Lower leg skin (tissue), 4 donors: ENCODE data around the gene PCCA. TPM values are rescaled to one million over a fixed set of nuclear protein-coding genes. Genes with fewer than 3 reads are reported as not detected.

Experiments
- DNase-seq, 2 donors: peaks; one replicate each; pipeline ENCODE4 v3.0.0-alpha.2; 2019; ENCODE audit warnings: low spot score in 2 of 2
- H3K4me3 ChIP-seq: fragments of 200-600 bp; sonication (generic); 2 replicates; pipeline ENCODE4 v1.5.1; 2017; ENCODE audit warnings: mild to moderate bottlenecking, low read depth; ENCODE audit not compliant: poor library complexity, severe bottlenecking
- CTCF ChIP-seq, 3 donors: fragments of 450-650 bp; IDR thresholded peaks; one replicate each; pipeline ENCODE4 v1.5.1; 2016; ENCODE audit warnings: antibody characterized with exemption in 3 of 3, mild to moderate bottlenecking in 3 of 3, moderate library complexity in 2 of 3
- POLR2A ChIP-seq, 2 donors: fragments of 450-650 bp; IDR thresholded peaks; one replicate each; pipeline ENCODE4 v1.6.1; 2016 to 2017; ENCODE audit warnings: antibody characterized with exemption in 2 of 2, mild to moderate bottlenecking in 1 of 2, moderate library complexity in 1 of 2
- WGBS, 2 donors: methylation state at CpG; one replicate each; pipeline ENCODE4 v1.1.5; 2018; 5-methylcytosine and 5-hydroxymethylcytosine counted together
- intact Hi-C: fragments of 100-400 bp; cut with DNase I; formaldehyde crosslinking; loops from one replicate; pipeline ENCODE4 v1.15.0; 2023; ENCODE audit warnings: low total_unique reads
- total RNA-seq, 4 donors: library from RNA; depleted of rRNA; stranded (reverse); fragments of >200 nt; gene quantifications; one replicate each; pipeline ENCODE4 v1.1.0, GENCODE V29; 2016

PCCA gene
- total RNA-seq, 4 donors from 2014 or later = 24.3 to 34.2 (median 26.2) TPM

- no peak overlapping the region for H3K4me3 ChIP-seq
- intact Hi-C loops = no loop called here
- no peak for TF ChIP-seq CTCF (IDR thresholded peaks at IDR 0.05)
- no peak for TF ChIP-seq POLR2A (IDR thresholded peaks at IDR 0.05)
- WGBS, 2 donors = 96 to 99% methylated on average over 2 of the region's 2 CpGs
- no peak for DNase-seq
Measured at GRCh38 chr13:100302391-100302790, 213.5 kb downstream of the PCCA start.

GRCh38 chr13:100304229-100304628, 215.3 kb downstream of the PCCA start:
- H3K4me3 ChIP-seq = no peak overlapping the region
- intact Hi-C loops = no loop called here
- TF ChIP-seq POLR2A (IDR thresholded peaks at IDR 0.05) (no peak), CTCF (IDR thresholded peaks at IDR 0.05) (no peak)
- WGBS, 2 donors = 86 to 93% methylated on average over 2 of the region's 2 CpGs
- DNase-seq = no peak

GRCh38 chr13:100305398-100305797, 216.5 kb downstream of the PCCA start:
- DNase-seq = no peak
- intact Hi-C loops = no loop called here
- 82 to 86% methylated on average over 2 of the region's 2 CpGs for WGBS, 2 donors
- no peak overlapping the region for H3K4me3 ChIP-seq
- no peak for TF ChIP-seq POLR2A (IDR thresholded peaks at IDR 0.05)

GRCh38 chr13:100306030-100306429, 217.1 kb downstream of the PCCA start:
- H3K4me3 ChIP-seq = no peak overlapping the region
- TF ChIP-seq CTCF (IDR thresholded peaks at IDR 0.05) (no peak), POLR2A (IDR thresholded peaks at IDR 0.05) (no peak)
- WGBS, 2 donors = 84 to 88% methylated on average over 4 of the region's 4 CpGs
- DNase-seq = no peak
- intact Hi-C loops = no loop called here

- no peak for TF ChIP-seq CTCF (IDR thresholded peaks at IDR 0.05)
- no peak for TF ChIP-seq POLR2A (IDR thresholded peaks at IDR 0.05)
Measured at GRCh38 chr13:100306434-100306999, 217.6 kb downstream of the PCCA start.

GRCh38 chr13:100314132-100314910, 225.4 kb downstream of the PCCA start:
- no peak for DNase-seq
- no peak for TF ChIP-seq CTCF (IDR thresholded peaks at IDR 0.05)
- TF ChIP-seq POLR2A (IDR thresholded peaks at IDR 0.05) = no peak
- H3K4me3 ChIP-seq = no peak overlapping the region
- intact Hi-C loops = no loop called here
- WGBS, 2 donors = 93 to 96% methylated on average over 2 of the region's 2 CpGs

More at GRCh38 chr13:100306434-100306999, 217.6 kb downstream of the PCCA start:
- 77 to 79% methylated on average over 5 of the region's 5 CpGs for WGBS, 2 donors
- H3K4me3 ChIP-seq = no peak overlapping the region
- no peak for DNase-seq
- intact Hi-C loops = no loop called here
